ENCODE measurements around the gene COPG2.

The COPG2 gene

DNA sequence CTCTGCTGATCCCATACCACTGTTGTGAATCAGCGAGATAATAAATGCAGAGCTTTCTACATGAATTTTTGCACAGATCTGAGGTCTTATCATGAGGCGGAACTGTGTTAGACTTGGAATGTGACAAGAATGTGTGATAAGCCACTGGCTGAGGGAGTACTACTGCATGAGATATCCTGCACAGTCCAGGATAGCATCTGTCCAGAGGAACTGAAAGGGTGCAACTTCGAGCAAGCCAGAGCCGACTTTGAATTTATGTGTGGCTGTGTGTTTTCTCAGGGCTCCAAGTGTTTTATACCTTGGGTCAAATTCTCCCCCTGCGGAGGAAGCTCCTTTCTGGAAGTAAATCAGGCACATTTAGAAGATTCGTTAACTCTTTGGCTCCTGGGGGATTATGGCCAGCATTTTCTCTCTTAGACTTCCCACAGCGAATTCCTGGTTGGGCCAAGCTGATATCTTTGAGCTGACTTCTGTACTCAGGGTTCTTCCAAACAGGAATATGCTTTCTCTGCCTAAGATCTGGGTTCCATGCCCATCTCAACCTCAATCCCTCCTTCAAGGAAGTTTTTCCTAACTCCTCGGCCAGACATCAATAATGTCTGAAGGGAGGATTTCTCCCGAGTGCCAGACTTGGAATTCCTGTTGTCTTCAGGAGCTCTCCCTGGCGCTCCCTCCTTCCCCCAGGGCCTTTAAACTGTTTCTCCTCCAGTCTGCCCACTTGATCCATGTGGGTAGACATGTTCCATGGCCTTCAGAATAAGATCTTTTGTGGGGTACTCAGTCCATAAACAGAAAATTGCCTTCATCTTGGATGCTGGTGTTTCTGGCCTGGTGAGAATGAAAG, 179.2 kb downstream of the COPG2 start:
- Histone ChIP-seq H3K4me3 (ENCODE audit: severe bottlenecking) (no peak overlapping the region), H3K4me1 (ENCODE audit: insufficient read depth, poor library complexity, severe bottlenecking) (peaks cover 7% of the 10 kb centered on the region), H3K27ac (ENCODE audit: poor library complexity, severe bottlenecking) (no peak overlapping the region), H3K9me3 (ENCODE audit: severe bottlenecking) (no peaks in the 10 kb centered on the region), H3K36me3 (ENCODE audit: low read depth) (no peaks in the 10 kb centered on the region), H3K27me3 (ENCODE audit: insufficient read depth, poor library complexity, severe bottlenecking) (no peaks in the 10 kb centered on the region)
- DNase-seq (ENCODE audit: low spot score) (no peak), ATAC-seq (ENCODE audit: low read depth) (no peak)
- TF ChIP-seq, protein P1, sequence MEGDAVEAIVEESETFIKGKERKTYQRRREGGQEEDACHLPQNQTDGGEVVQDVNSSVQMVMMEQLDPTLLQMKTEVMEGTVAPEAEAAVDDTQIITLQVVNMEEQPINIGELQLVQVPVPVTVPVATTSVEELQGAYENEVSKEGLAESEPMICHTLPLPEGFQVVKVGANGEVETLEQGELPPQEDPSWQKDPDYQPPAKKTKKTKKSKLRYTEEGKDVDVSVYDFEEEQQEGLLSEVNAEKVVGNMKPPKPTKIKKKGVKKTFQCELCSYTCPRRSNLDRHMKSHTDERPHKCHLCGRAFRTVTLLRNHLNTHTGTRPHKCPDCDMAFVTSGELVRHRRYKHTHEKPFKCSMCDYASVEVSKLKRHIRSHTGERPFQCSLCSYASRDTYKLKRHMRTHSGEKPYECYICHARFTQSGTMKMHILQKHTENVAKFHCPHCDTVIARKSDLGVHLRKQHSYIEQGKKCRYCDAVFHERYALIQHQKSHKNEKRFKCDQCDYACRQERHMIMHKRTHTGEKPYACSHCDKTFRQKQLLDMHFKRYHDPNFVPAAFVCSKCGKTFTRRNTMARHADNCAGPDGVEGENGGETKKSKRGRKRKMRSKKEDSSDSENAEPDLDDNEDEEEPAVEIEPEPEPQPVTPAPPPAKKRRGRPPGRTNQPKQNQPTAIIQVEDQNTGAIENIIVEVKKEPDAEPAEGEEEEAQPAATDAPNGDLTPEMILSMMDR (IDR thresholded peaks at IDR 0.05; ENCODE audit: poor library complexity, severe bottlenecking): no peak

GRCh38 chr7:130488392-130489139, 180.0 kb downstream of the COPG2 start:
- Histone ChIP-seq H3K36me3 (ENCODE audit: low read depth) (no peaks in the 10 kb centered on the region), H3K9me3 (ENCODE audit: severe bottlenecking) (no peaks in the 10 kb centered on the region), H3K27ac (ENCODE audit: poor library complexity, severe bottlenecking) (no peak overlapping the region), H3K4me3 (ENCODE audit: severe bottlenecking) (no peak overlapping the region), H3K4me1 (ENCODE audit: insufficient read depth, poor library complexity, severe bottlenecking) (peaks cover 7% of the 10 kb centered on the region), H3K27me3 (ENCODE audit: insufficient read depth, poor library complexity, severe bottlenecking) (no peaks in the 10 kb centered on the region)
- no peak for ATAC-seq (ENCODE audit: low read depth)
- DNase-seq (ENCODE audit: low spot score): no peak
- TF ChIP-seq, protein P1 (IDR thresholded peaks at IDR 0.05; ENCODE audit: poor library complexity, severe bottlenecking): no peak

GRCh38 chr7:130486954-130487436, 181.6 kb downstream of the COPG2 start:
- DNase-seq (ENCODE audit: low spot score) (no peak), ATAC-seq (ENCODE audit: low read depth) (peak; percentile 3; the same call in 1 of the 3 replicates)
- Histone ChIP-seq H3K4me1 (ENCODE audit: insufficient read depth, poor library complexity, severe bottlenecking) (peaks cover 7% of the 10 kb centered on the region), H3K27me3 (ENCODE audit: insufficient read depth, poor library complexity, severe bottlenecking) (no peaks in the 10 kb centered on the region), H3K4me3 (ENCODE audit: severe bottlenecking) (peak overlapping the region; percentile 38), H3K9me3 (ENCODE audit: severe bottlenecking) (no peaks in the 10 kb centered on the region), H3K36me3 (ENCODE audit: low read depth) (no peaks in the 10 kb centered on the region), H3K27ac (ENCODE audit: poor library complexity, severe bottlenecking) (no peak overlapping the region)
- TF ChIP-seq, protein P1 (IDR thresholded peaks at IDR 0.05; ENCODE audit: poor library complexity, severe bottlenecking): no peak

- no peaks in the 10 kb centered on the region for H3K9me3 ChIP-seq (ENCODE audit: severe bottlenecking)
- DNase-seq (ENCODE audit: low spot score): peak; percentile 76
- peak overlapping the region; percentile 38 for H3K4me3 ChIP-seq (ENCODE audit: severe bottlenecking)
- ATAC-seq (ENCODE audit: low read depth): peak; percentile 74
- H3K27ac ChIP-seq (ENCODE audit: poor library complexity, severe bottlenecking): no peak overlapping the region
- no peaks in the 10 kb centered on the region for H3K36me3 ChIP-seq (ENCODE audit: low read depth)
- TF ChIP-seq, protein P1 (IDR thresholded peaks at IDR 0.05; ENCODE audit: poor library complexity, severe bottlenecking): peak; percentile 77
- no peaks in the 10 kb centered on the region for H3K27me3 ChIP-seq (ENCODE audit: insufficient read depth, poor library complexity, severe bottlenecking)
- peaks cover 7% of the 10 kb centered on the region for H3K4me1 ChIP-seq (ENCODE audit: insufficient read depth, poor library complexity, severe bottlenecking)
Measured at GRCh38 chr7:130486114-130486953, 182.2 kb downstream of the COPG2 start.

All from RWPE2 (cell line).